GM18907 (cell line): Measurements from ENCODE around the gene TBX15.

Experiments used
- ATAC-seq: cut with Tn5 transposase; IDR thresholded peaks from one replicate; pipeline ENCODE4 v1.9.1; 2021; ENCODE audit warnings: mild to moderate bottlenecking, moderate library complexity; ENCODE audit not compliant: unreplicated experiment

Gene TBX15

DNA sequence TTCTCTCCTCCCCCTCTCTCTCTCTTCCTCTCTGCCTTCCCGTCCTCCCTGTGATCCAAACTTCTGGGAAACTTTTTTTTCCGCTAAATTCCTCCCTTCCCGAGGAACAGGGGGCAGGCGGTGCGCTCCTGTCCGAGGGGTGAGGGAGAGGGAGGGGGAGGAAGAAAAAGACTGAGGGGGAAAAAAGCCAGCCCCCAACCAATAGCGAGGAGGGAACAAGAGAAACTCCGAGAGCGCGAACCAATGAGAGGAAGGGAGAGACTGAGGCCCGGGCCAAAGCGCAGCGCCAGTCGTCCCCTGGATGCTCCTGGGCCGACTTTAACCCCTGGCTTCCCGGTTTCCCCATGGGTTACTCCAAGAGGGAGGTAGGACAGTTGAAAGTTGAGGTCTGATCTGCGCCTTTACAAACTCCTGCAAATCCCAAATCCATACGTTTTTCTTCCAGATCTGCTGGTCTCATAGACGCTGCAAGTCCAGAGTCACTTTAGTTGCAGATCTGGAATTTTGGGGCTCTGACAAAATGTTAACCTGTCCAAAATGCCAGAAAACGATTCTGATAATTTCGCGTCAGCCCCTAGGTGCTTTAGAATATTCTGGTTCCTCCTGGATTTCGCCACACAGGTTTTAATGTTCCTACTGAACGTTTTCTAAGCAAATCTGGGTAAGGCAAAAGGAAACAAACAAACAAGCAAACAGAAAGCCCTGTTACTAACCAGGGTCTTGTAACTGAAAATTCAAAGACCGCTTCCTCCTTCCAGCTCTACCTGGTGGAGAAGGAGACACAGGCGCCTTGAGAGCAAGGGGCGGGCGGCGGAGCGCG, at the start of gene TBX15:
TSS of gene TBX15 (minus strand) at position 158 of the 820 bp plus-strand sequence. CDS start 548 bp downstream, outside the sequence.
- ATAC-seq = no peak

DNA sequence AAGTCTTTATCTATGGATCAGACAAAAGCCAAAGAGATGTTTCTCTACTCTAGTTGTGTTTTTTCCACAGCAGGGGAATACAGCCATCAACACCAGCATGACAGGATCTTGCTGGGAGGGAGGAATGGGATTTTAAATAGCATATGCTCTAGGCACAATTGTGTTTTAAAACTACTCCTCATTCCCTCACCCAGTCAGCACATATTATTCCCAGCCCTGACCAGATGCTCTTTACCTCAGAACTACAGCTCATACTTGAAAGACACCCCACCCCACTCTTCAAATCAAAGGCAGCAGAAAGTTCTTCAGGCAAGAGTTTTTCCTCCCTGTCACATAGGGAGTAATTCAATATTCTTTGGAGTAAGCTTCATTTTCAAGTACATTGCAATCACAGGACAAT, 46.2 kb upstream of the TBX15 start:
- ATAC-seq = no peak

DNA sequence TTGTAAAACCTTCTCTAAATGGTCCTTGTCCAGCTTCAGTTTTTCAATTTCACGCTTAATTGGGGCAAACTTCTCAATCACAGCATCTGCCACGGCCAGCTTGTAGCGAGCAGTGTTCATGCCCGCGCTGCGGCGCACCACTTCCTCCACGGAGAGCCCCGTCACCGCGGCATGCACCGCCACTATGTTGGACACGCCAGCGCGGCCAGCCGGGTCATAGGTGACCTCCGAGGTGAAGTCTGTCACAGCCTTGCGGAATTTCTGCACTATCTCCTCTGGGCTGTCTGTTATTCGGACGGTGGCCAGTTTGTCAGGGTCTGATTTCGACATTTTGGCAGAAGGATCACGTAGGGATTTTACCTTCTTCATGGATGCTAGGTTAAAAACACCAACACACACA, 44.8 kb upstream of the TBX15 start:
- ATAC-seq = no peak

DNA sequence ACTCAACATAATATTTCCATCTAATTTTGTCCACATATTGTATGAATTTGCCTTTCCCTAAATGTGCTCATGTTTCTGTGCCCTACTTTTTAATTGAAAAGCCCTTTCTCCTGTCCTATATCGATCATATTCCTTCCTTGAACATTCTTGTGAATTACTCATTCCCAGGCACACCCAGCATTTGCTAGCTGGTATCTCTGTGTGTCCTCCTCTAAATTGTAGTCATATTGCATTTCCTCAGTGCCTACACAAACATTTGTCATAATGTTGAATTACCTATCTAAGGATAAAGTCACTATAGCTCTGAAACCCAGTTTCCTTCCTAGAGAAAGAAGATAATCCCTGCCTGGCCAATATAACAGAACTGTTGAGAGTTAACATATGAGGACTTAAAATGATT, 39.6 kb upstream of the TBX15 start:
- no peak for ATAC-seq

DNA sequence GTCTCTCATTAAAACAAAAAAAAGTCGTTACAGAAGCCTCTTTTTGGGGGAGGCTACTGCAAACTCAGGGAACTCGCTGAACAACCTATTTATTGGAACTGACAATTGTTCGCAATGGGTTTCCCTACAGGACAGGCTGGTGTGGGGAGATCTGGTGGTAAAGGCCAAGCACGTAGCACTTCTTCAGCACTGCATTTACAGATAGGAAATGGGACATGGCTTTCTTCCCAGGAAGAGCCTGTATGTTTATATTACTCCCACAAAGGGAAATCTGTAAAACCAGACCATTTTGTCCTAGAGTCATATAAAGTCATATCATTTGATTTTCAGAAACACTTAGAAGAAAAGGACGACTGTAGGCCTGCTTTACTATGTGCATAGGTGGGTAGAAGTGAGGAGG, 38.8 kb upstream of the TBX15 start:
- ATAC-seq = no peak

DNA sequence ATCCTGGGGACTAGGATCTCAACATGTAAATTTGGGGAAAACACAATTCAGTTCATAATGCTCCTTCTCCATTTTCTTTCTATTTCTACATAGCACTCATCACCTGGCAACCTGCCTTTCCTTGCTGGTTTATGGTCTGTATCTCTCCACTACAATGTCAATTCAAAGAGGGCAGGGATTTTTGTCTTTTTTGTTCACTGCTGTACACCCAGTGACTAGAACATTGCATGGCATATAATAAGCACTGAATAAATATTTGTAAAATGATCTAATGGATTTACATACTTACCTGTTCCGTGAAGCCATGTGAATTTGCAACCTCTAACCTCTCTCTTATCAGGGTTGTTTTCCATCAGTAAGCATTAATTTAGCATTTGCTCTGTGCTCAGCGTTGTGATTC, 27.4 kb upstream of the TBX15 start:
- no peak for ATAC-seq

DNA sequence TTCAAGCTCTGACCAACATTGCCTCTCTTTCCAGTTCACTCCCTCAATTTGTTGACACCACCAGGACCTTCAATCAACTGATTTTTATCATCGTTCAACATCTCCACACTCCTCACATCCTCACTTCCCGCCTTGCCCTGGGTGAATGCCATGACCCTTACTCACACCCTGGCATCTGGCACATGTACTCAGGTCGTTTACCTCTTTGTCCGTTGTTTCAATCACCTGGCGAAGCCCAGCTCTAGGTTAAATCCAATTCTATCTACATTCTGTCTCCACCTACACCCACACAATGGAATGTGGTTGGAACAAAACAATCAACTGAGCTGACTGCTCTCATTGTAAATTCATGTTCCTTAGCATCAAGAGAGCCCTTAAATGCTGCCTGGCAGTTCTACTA, 24.2 kb upstream of the TBX15 start:
- ATAC-seq = no peak

DNA sequence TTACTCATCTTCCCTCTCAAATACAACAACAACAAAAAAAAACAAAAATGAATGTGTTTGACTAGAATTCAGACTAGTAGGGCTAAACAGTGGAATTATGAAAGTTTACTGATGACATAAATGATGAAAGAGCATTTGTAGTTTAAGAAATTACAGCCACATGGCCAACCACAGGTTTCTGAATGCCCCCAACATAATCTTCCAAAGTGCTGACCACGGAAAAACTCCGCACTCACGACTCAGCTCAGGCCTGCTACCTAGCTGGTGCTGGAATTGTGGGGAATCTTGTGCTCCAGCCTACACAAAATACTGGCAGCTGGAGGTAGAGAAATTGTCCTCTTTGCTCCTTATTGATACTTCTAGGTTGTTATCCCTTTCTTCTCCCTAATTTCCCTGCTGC, 23.6 kb upstream of the TBX15 start:
- no peak for ATAC-seq

DNA sequence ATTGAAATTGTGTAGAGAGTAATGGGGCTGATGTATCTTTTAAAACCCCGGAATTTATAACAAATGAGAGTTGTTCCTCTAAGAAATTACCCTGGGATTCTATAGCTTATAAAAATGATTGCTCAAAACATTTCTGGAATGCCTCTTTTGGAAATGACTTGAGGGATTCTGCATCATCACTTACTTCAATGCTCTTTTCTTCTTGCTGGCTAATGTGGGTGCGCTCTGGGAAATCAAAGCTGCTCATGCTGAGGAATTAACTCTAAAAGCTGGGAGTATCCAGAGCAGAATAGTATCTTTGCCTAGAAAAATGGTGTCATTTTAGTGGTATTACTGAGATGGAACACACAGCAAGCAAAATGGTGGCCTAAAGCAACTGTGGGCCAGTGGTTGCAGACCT, 23.0 kb upstream of the TBX15 start:
- ATAC-seq = no peak

DNA sequence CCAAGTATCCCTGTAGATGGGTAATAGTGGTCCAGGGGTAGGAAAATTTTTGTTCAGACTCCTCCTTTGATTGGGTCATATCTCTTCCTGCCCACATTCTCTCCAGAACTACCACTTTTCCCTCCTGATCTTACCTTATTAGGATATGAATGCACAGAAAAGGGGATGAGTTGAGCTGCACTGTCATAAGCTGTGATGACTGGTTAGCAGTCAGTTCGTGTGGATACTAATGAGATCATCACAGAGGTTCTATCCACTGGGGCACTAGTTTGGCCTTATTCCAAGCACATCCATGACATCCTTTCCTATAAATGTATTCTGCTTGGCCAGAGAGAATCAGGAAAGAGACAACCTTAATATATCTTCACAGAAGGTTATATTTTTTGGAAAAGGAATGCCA, 22.1 kb upstream of the TBX15 start:
- ATAC-seq = no peak

DNA sequence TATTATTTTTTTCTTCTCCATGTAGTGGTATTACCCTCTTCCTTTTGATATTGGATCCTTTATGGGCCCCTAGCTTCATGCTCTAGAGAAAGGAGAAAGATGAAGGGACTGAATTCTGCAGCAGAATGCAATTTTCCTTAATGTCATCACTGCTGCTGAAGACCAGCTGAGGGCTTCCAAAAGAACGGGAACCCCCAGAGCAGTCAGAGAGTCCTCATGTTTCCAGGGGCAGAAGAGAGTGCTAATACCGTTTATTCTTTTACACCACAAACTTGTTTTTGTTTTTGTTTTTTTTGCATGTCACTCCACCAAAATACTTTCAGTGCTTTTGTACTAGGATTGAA, 21.1 kb upstream of the TBX15 start:
- no peak for ATAC-seq

DNA sequence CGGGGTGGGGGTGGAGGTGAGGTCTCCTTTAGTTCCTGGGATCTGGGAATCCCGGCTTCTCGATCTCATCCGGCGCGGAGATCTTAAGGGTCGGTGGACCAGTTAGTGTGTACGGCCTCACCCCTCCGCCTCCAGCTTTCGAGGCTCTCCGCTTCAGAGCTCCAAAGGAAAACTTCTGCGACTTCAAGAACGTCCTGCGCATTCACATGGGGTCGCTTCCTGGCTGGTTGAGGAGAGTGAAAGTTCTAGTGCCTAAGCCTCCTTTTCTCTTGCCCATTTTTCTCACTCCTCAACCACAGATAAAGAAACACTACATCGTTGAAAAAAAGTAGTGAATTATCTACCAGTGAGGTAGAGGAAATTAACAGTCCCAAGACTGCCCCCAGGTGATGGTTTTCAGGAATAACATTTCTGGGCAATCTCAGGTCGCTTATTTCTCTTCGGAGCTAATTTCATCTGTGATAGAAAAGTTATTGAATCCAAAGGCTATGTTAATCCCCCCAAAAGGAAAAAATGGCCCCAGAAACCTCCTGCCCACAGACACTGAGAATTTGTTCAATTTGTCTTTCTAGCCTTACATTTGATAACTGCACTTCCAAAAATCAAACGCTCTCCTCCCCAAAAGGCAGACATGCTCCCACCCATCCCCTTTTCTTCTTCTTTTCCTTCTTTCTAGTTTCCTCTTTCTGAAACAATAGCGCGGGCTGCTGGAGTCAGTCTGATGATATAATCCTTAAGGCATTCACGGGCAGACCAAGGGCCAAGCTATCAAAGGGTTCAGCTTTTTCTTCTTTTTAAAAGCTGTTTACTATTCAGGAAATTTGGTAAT, 20.6 kb upstream of the TBX15 start:
- peak; percentile 77 for ATAC-seq

DNA sequence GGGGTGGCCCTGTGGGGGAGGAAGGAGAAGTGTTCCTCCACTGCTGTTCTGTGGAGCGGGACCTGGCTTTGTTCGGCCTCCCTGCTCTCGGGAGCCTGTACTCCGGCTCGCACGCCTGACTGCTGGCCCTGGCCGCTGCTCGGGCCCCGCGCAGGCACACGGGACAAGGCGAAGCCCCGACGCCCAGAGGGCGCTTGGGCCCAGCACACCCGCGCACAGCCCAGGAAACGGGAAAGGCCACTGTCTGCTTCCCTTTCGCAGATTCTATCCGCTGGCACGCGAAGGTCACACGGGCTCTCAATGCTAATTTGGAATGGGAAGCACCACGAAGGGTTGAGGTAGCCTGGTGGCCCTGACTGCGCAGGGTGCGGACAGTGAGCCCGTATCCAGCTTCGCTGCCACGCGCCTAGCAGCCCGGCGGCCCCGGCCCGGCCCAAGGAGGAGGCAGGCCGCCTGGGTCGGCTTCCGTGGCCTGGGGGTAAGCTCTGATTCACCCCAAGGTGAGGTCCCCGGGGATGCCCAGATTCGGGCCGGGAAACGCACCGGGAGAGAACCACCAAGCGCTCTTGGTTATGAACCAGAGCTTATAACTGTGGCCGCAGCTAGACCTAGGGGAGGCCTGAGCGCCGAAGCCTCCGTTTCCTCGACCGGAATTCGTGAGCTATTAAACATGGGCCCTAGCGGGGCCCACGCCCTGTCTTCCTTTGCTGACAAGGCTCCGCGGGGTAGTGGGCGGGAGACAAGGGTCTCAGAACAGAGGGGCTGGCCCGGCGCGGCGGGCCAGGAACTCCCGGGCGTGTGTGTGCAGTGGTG, 19.7 kb upstream of the TBX15 start:
- peak; percentile 10 for ATAC-seq

DNA sequence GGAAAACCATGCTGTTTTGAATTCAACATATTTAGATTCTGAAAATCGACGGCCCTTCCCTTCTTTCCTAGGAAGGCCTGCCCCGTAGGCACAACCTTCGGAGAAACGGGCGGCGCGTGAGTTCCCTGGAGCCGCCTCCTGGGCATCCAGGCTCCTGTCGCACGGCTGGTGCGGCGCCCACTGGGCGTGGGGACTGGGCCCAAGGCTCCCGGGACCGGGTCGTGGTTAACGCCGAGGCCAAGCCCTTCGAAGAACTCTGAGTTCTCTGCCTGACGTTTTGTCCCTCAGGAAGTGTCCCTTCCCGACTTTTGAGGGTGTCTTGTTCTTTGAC, 19.2 kb upstream of the TBX15 start:
- ATAC-seq = no peak

DNA sequence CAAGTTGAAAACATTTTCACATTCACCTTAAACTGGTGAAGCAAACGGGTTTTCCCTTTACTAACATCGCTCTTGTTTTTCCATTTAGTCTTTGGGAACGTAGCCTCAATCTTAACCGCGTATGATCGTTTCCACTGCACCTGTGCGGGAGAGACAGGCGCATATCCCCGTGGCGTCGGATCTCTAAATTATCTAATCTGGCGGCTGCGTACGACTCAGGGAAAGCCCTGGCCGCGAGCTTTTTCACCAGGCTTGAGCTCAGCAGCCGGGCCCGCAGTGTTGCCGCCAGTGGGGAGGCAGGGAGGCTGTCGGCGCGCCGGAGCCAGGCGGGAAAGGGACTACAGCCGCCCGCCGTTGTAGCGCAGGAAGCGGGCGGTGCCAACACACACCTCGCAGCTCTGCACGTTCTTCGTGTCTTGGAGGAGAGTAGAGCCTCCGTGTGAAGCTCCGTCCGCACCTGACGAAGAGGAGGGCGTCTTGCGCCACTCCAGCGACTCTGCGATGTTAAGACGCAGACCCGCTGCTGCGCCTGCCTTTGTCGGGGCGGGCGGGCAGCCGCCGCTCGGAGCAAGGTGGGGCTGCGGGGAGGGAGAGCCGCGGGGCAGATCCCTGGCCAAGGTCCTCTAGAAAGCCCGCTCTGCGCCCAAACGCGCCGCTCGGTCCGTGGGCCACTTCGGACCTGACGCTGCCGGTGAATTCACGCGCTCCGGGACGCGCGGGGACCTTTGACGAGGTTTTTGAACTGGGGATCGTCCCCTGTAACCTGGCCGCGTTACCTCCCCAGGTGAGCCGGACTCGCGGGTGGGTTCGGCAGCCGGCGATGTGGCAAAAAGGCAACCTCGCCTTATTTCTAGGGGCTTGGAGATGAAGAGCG, 18.5 kb upstream of the TBX15 start:
- no peak for ATAC-seq

DNA sequence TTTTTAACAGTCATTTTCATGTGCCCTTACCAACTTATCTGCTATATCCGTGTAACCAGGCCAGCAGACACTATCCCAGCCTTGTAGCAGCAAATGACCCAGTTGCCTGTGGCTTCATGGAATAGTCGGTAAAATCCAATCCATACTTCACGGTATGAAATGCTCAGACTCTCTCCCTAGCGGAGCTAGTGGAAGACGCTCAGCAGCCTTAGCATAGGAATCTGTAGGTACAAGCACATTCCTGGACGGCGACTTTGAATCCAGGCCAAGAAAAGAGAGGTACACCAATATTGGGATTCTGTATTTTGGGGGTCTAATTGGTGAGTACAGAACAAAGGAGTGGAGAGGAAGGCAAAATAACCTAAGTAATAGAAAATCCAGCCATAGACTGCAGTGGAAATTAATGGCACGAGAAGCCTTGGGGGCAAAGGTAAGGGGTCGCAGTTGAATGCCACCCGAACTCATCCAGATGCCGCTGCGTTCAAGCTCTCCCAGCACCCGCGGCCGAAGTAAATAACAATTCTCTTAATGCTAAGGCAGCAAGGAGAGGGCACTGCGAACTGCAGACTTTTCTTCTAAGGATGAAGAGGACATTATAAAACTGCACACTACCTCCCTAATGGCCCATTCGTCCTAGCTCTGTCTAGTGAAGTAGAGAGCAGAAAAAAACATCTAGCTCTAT, 17.7 kb upstream of the TBX15 start:
- ATAC-seq = no peak

DNA sequence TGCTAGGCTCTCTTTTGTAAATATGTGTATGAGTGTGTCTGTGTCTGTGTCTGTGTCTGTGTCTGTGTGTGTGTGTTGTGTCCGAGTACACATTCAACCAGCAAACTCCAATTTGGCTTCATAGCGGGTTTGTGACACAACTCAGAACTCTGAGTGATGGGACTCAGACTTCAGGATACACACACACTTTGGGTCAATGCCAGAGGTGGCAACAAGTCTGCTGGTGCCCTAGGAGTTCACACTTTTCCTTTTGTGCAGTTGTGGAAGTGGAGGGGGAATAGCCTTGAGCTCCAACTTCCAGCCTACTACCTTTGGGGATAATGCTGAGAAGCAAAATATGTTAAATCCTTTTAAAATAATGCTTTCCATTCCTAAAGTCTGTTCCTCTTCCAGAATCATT, 16.6 kb upstream of the TBX15 start:
- no peak for ATAC-seq

DNA sequence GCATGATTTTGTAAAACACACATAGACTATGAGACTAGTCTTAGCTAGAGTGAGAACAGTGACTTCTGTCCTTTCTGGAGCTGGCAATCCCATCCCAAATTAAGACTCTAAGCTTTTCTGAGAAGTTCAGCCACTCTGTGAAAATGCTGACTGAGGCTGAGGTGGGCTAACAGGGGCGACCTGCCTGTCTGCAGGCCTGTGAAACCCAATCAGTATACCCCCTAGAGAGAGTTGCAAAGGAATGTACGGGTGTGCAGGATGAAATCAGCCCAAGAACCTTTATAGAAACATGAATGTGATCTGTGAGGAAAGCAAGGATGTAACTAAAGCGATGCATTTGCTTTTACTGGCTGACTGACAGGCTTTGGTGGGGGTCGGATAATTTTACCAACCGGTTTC, 16.0 kb upstream of the TBX15 start:
- no peak for ATAC-seq

DNA sequence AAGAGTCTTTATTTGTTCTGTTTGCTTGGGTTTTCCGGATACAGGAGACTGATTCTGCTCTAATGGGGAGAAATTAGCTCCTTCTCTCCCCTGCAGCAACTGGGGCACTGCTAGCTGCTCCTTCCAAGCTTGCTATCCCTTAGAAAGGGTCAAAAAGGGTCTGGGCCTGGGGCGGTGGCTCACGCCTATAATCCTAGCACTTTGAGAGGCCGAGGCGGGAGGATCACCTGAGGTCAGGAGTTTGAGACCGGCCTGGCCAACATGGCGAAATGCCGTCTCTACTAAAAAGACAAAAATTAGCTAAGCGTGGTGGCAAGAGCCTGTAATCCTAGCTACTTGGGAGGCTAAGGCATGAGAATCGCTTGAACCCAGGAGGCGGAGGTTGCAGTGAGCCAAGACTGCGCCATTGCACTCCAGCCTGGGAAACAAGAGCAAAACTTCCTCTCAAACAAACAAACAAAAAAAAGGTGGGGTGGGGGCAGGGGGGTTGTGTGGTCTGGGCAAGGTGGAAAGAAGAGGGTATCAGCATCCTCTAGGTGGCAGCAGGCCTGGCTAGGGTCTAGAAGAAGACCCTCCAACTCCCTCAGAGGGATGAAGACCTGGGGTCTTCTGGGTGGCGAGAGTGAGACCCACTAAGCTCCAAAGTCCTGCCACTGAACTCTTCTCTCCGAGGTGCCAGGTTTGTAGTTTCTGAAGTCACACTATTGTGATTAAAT, 15.4 kb upstream of the TBX15 start:
- no peak for ATAC-seq
